GM18499 (cell line): ENCODE measurements around the gene ETAA1.

Source experiments
- ATAC-seq: cut with Tn5 transposase; IDR thresholded peaks from one replicate; pipeline ENCODE4 v1.9.1; 2021; ENCODE audit warnings: moderate number of reproducible peaks; ENCODE audit not compliant: insufficient read depth, unreplicated experiment

ETAA1 gene

GRCh38 chr2:67436221-67436620 is 39.1 kb downstream of the ETAA1 start:
- ATAC-seq: no peak

- no peak for ATAC-seq
Measured at GRCh38 chr2:67437114-67437513, 40.0 kb downstream of the ETAA1 start.

- ATAC-seq: no peak
Measured at GRCh38 chr2:67438337-67438736, 41.2 kb downstream of the ETAA1 start.

GRCh38 chr2:67445652-67446268 is 48.6 kb downstream of the ETAA1 start:
- no peak for ATAC-seq

- ATAC-seq: no peak
Measured at GRCh38 chr2:67446491-67446911, 49.4 kb downstream of the ETAA1 start.

- ATAC-seq: no peak
Measured at GRCh38 chr2:67448648-67449047, 51.5 kb downstream of the ETAA1 start.

GRCh38 chr2:67451086-67451832 is 54.1 kb downstream of the ETAA1 start:
- ATAC-seq: no peak

GRCh38 chr2:67453310-67453709 is 56.2 kb downstream of the ETAA1 start:
- ATAC-seq: no peak

GRCh38 chr2:67455219-67456142 is 58.3 kb downstream of the ETAA1 start:
- no peak for ATAC-seq

GRCh38 chr2:67456428-67456827 is 59.3 kb downstream of the ETAA1 start:
- no peak for ATAC-seq

GRCh38 chr2:67457699-67458098 is 60.6 kb downstream of the ETAA1 start:
- ATAC-seq: no peak

GRCh38 chr2:67459761-67460160 is 62.6 kb downstream of the ETAA1 start:
- no peak for ATAC-seq
